NB4 (cell line): Measurements from ENCODE around the gene SPATA13.

Experiments used
- DNase-seq: peaks from one replicate; pipeline ENCODE4 v3.0.0; 2010; ENCODE audit warnings: low read depth
- H3K4me3 ChIP-seq: one replicate; pipeline ENCODE4 v1.5.1; 2011; ENCODE audit warnings: mild to moderate bottlenecking, low read depth, low read length, moderate library complexity
- CTCF ChIP-seq: IDR thresholded peaks from one replicate; pipeline ENCODE4 v1.5.1; 2012; ENCODE audit warnings: low read depth, low read length
- MAX ChIP-seq: IDR thresholded peaks from 2 replicates; pipeline ENCODE4 v1.6.1; 2011; ENCODE audit warnings: low read depth, low read length
- MYC ChIP-seq: IDR thresholded peaks from 2 replicates; pipeline ENCODE4 v1.6.1; 2011; ENCODE audit warnings: low read depth, low read length
- POLR2A ChIP-seq: IDR thresholded peaks from 2 replicates; pipeline ENCODE4 v1.6.1; 2011; ENCODE audit warnings: mild to moderate bottlenecking; ENCODE audit not compliant: insufficient read length; ENCODE audit errors: extremely low read depth

Gene SPATA13

GRCh38 chr13:24231377-24231776, 70.9 kb downstream of the SPATA13 start:
- TF ChIP-seq MYC (no peak), CTCF (no peak), POLR2A (no peak), MAX (no peak)
- no peak for DNase-seq
- H3K4me3 ChIP-seq = no peak overlapping the region

- DNase-seq = no peak
- no peak overlapping the region for H3K4me3 ChIP-seq
- TF ChIP-seq POLR2A (no peak), CTCF (no peak), MYC (no peak), MAX (no peak)
Observed at GRCh38 chr13:24232037-24232436, 71.5 kb downstream of the SPATA13 start.

GRCh38 chr13:24232474-24232873, 72.0 kb downstream of the SPATA13 start:
- TF ChIP-seq MAX (no peak), POLR2A (no peak), MYC (no peak), CTCF (no peak)
- no peak for DNase-seq
- no peak overlapping the region for H3K4me3 ChIP-seq

GRCh38 chr13:24233351-24233901, 72.9 kb downstream of the SPATA13 start:
- no peak overlapping the region for H3K4me3 ChIP-seq
- DNase-seq = no peak
- TF ChIP-seq MAX (no peak), CTCF (no peak), MYC (no peak), POLR2A (no peak)

GRCh38 chr13:24234200-24234915, 73.8 kb downstream of the SPATA13 start:
- no peak for DNase-seq
- TF ChIP-seq POLR2A = no peak
- no peak for TF ChIP-seq CTCF
- no peak for TF ChIP-seq MAX
- no peak for TF ChIP-seq MYC
- H3K4me3 ChIP-seq = no peak overlapping the region
